HG02588 (cell line): Measurements from ENCODE around the gene PRDM15.

ENCODE experiments used
- ATAC-seq: cut with Tn5 transposase; IDR thresholded peaks from one replicate; pipeline ENCODE4 v1.9.1; 2021; ENCODE audit warnings: mild to moderate bottlenecking, moderate library complexity; ENCODE audit not compliant: unreplicated experiment

PRDM15 gene

DNA sequence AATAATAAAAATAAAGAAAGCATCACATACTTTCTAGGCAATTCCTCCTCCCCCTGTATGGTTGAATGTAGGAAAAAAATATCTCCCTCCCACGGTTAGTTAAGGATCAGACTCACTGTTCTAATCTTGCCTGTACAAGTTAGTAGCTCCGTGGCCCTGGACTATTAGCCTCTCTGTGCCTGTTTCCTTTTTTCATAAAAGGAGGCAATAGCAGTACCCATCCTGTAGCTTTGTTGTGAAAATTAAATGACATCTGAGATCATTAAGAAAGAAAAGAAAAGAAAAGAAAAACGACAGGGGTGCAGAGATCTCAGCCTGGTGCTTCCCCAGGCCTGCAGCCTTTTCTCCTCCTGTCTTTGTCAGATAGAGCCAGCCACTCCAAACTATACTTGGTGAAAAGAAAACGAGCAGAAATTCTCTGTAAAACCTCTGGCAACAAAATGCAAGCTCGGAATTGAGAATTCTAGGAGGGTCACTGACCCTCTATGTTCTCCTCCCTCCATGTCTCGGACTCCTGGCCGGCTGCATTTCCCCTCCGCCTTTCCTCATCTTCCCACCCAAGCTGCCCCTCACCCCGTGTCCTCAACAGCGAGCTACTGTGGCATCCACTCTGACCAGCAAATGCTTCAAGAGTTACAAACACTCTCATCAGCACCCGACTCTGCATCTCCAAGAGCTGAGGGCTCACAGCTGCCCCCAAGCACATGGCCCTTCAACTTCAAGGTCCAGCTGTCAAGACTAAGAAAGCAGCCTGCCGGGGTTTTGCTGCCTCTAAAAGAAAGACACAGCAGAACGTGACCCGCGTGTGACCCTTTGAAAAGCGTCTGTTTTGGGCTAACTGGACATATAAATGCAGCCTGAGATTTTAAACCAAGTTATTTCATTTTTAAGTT lies 125.9 kb downstream of the PRDM15 start:
- no peak for ATAC-seq

DNA sequence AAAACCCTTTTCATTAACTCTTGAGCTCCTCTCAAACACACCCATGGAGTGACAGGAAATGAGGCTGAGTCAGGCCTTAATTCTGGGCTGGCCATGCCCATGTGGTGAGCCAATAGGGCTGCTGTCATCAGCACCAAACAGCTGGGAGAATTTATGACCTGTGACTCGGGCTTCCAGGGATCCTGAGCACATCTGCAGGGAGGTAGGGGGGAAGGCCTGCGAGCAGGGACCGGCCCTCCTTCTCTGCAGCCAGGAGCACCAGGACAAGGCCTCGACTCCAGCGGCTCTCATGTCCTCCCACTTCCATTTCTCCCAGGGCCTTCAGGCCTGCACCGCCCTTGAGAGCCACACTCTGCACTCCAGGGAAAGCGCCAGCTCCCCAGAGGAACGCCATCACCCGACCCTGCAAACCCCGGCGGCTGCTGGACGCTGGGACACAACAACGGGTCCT lies 126.9 kb downstream of the PRDM15 start:
- ATAC-seq = no peak

GRCh38 chr21:41751611-41752011 lies 127.5 kb downstream of the PRDM15 start:
- no peak for ATAC-seq

DNA sequence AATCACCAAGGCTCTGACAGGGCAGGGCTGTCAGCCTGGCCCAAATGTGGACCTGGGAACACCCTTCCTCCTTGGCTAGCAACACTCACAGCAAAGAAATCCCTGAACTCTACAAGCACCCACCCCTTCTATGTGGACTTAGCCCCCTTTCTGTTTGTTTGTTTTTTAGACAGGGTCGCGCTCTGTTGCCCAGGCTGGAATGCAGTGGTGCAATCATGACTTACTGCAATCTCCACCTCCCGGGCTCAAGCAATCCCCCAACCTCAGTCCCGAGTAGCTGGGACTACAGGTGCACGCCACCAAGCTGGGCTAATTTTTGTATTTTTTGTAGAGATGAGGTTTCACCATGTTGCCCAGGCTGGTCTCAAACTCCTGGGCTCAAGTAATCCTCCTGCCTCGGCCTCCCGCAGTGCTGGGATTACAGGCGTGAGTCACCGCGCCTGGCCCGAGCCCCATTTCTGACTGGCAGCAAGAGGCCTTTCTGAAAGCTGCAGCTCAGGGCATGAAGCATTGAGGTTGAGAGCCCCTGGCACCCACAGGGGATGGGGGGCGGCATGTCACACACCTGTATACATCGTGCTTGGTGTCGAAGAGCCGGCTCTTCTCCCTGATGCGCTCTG lies 128.5 kb downstream of the PRDM15 start:
- no peak for ATAC-seq

DNA sequence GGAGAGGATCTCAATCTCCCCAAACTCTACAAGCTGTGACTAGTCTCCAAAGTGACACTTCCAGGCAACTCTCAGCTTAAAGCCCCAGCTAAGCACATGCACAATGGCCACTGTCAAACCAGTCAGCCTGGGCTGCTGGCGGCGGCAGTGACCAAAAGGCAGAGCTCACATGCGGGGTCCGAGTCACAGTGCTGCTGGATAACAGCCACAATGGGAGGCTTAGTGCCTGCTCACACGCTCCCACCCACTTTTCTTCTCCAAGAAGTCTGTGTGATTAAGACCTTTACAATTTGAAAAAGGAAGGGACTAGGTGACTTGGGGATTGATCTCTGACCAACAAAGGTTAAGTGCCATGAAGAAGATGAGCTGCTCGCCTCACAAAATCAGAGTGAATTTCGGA lies 129.1 kb downstream of the PRDM15 start:
- ATAC-seq = no peak

GRCh38 chr21:41749286-41749685 lies 129.9 kb downstream of the PRDM15 start:
- no peak for ATAC-seq
